Kidney tubule cell (primary cell): ENCODE data around the gene NNAT.
"Not testable (repeated sequence)": the region's sequence is repeated elsewhere in the genome, so short reads cannot be mapped to it uniquely, and the experiment has no call there.

ENCODE experiments used
- DNase-seq: peaks from one replicate; pipeline ENCODE4 v3.0.0-alpha.2; 2018; ENCODE audit warnings: low spot score

NNAT gene

GRCh38 chr20:37541326-37541725 is 20.3 kb downstream of the NNAT start:
- no peak for DNase-seq

GRCh38 chr20:37542281-37542680 is 21.2 kb downstream of the NNAT start:
- DNase-seq, result peak; percentile 61

GRCh38 chr20:37543828-37544227 is 22.8 kb downstream of the NNAT start:
- peak; percentile 20 for DNase-seq

GRCh38 chr20:37544386-37544785 is 23.3 kb downstream of the NNAT start:
- DNase-seq, result no peak

GRCh38 chr20:37545516-37545915 is 24.5 kb downstream of the NNAT start:
- DNase-seq, result no peak

- no peak for DNase-seq
These were observed 26.9 kb downstream of the NNAT start for GRCh38 chr20:37547912-37548311.

- not testable (repeated sequence) for DNase-seq
These were observed 29.3 kb downstream of the NNAT start for GRCh38 chr20:37550101-37550920.

GRCh38 chr20:37551660-37552059 is 30.6 kb downstream of the NNAT start:
- DNase-seq, result not testable (repeated sequence)

- peak; percentile 41 for DNase-seq
These were observed 31.4 kb downstream of the NNAT start for GRCh38 chr20:37552415-37552814.

- not testable (repeated sequence) for DNase-seq
These were observed 33.8 kb downstream of the NNAT start for GRCh38 chr20:37554721-37555298.

GRCh38 chr20:37556538-37556937 is 35.5 kb downstream of the NNAT start:
- DNase-seq, result no peak

GRCh38 chr20:37558306-37558705 is 37.3 kb downstream of the NNAT start:
- DNase-seq, result no peak

GRCh38 chr20:37558779-37559178 is 37.7 kb downstream of the NNAT start:
- DNase-seq, result no peak

- DNase-seq, result no peak
These were observed 38.4 kb downstream of the NNAT start for GRCh38 chr20:37559312-37560027.

- no peak for DNase-seq
These were observed 39.6 kb downstream of the NNAT start for GRCh38 chr20:37560629-37561028.

GRCh38 chr20:37562695-37563480 is 41.8 kb downstream of the NNAT start:
- no peak for DNase-seq

- no peak for DNase-seq
These were observed 43.0 kb downstream of the NNAT start for GRCh38 chr20:37564016-37564387.

- DNase-seq, result peak; percentile 27
These were observed 43.5 kb downstream of the NNAT start for GRCh38 chr20:37564388-37565133.

GRCh38 chr20:37565134-37565811 is 44.2 kb downstream of the NNAT start:
- peak; percentile 40 for DNase-seq

GRCh38 chr20:37566590-37567330 is 45.7 kb downstream of the NNAT start:
- DNase-seq, result no peak
